ENCODE results near the gene GRPEL1. TPM values are rescaled to one million over a fixed set of nuclear protein-coding genes. Genes with fewer than 3 reads are reported as not detected.

The GRPEL1 gene
- total RNA-seq, 2 donors from 2014 or later = 18.5 to 25.5 TPM

- no peak overlapping the region for H3K27ac ChIP-seq (ENCODE audit: low read depth, low read length)
- TF ChIP-seq CTCF (conservative IDR thresholded peaks at IDR 0.05) = no peak
- no peak overlapping the region for H3K27ac Mint-ChIP-seq
- no peak overlapping the region for H3K9ac ChIP-seq (ENCODE audit: extremely low read depth, low read length, poor library complexity, severe bottlenecking)
- peaks cover 85% of the 10 kb centered on the region for H3K36me3 ChIP-seq (ENCODE audit: control insufficient read depth, insufficient read depth, low read length)
- peaks cover 26% of the 10 kb centered on the region for H3K4me1 ChIP-seq (ENCODE audit: control insufficient read depth, insufficient read depth, low read length)
- no peaks in the 10 kb centered on the region for H3K27me3 ChIP-seq (ENCODE audit: control insufficient read depth, insufficient read depth, low read length, poor library complexity, severe bottlenecking)
- no peak for DNase-seq
- no peaks in the 10 kb centered on the region for H3K9me3 Mint-ChIP-seq
- H3K9me3 ChIP-seq (ENCODE audit: control insufficient read depth, low read length) = no peaks in the 10 kb centered on the region
- peaks cover 77% of the 10 kb centered on the region for H3K36me3 Mint-ChIP-seq (ENCODE audit: low read depth)
- 95 to 99% methylated on average over 10 to 11 of the region's 11 CpGs for WGBS, 2 experiments (ENCODE audit: insufficient coverage in 1 of 2, insufficient read length in 1 of 2)
- H3K4me3 Mint-ChIP-seq = no peak overlapping the region
- H3K4me3 ChIP-seq (ENCODE audit: low read length) = no peak overlapping the region
- H3K27me3 Mint-ChIP-seq (ENCODE audit: insufficient read depth) = no peaks in the 10 kb centered on the region
- peaks cover 32% of the 10 kb centered on the region for H3K4me1 Mint-ChIP-seq
These were observed 54.7 kb downstream of the GRPEL1 start for GRCh38 chr4:7013175-7013574.

- Mint-ChIP-seq H3K4me3 (no peak overlapping the region), H3K27me3 (ENCODE audit: insufficient read depth) (no peaks in the 10 kb centered on the region), H3K27ac (no peak overlapping the region), H3K36me3 (ENCODE audit: low read depth) (peaks cover 54% of the 10 kb centered on the region), H3K9me3 (no peaks in the 10 kb centered on the region), H3K4me1 (peaks cover 46% of the 10 kb centered on the region)
- H3K4me1 ChIP-seq (ENCODE audit: control insufficient read depth, insufficient read depth, low read length) = peaks cover 29% of the 10 kb centered on the region
- no peak overlapping the region for H3K27ac ChIP-seq (ENCODE audit: low read depth, low read length)
- H3K27me3 ChIP-seq (ENCODE audit: control insufficient read depth, insufficient read depth, low read length, poor library complexity, severe bottlenecking) = no peaks in the 10 kb centered on the region
- 92 to 97% methylated on average over 5 of the region's 5 CpGs for WGBS, 2 experiments (ENCODE audit: insufficient coverage in 1 of 2, insufficient read length in 1 of 2)
- TF ChIP-seq CTCF (conservative IDR thresholded peaks at IDR 0.05) = no peak
- no peak for DNase-seq
- H3K9me3 ChIP-seq (ENCODE audit: control insufficient read depth, low read length) = no peaks in the 10 kb centered on the region
- H3K4me3 ChIP-seq (ENCODE audit: low read length) = no peak overlapping the region
- no peak overlapping the region for H3K9ac ChIP-seq (ENCODE audit: extremely low read depth, low read length, poor library complexity, severe bottlenecking)
- H3K36me3 ChIP-seq (ENCODE audit: control insufficient read depth, insufficient read depth, low read length) = peaks cover 65% of the 10 kb centered on the region
These were observed 58.3 kb downstream of the GRPEL1 start for GRCh38 chr4:7009564-7009963.

Other genes with a start within 250 kb of the GRPEL1 start
- 10 to 100 TPM; 42.3 to 43.5 TPM for gene TBC1D14, start 158.2 kb downstream of the GRPEL1 start, total RNA-seq
- gene TADA2B, start 24.7 kb downstream of the GRPEL1 start, total RNA-seq = 10 to 100 TPM; 17.3 to 17.5 TPM
- 1 to 10 TPM; 1.4 to 1.9 TPM for gene SORCS2, start 124.5 kb upstream of the GRPEL1 start, total RNA-seq

Data from endodermal cell (in vitro differentiated cells).